Parathyroid adenoma (tissue), 2 donors: Measurements from ENCODE around the gene ZMYM2.

ENCODE experiments used
- H2AFZ ChIP-seq: fragments of 300-600 bp; sonication (generic); one replicate; pipeline ENCODE4 v1.7.0; 2017; ENCODE audit warnings: antibody characterized with exemption, mild to moderate bottlenecking
- H3K27ac ChIP-seq: fragments of 300-600 bp; sonication (generic); one replicate; pipeline ENCODE4 v1.7.0; 2017
- H3K27me3 ChIP-seq: fragments of 300-600 bp; sonication (generic); one replicate; pipeline ENCODE4 v1.7.0; 2017; ENCODE audit warnings: low read length; ENCODE audit not compliant: control insufficient read depth, insufficient read depth
- H3K36me3 ChIP-seq: fragments of 300-600 bp; sonication (generic); one replicate; pipeline ENCODE4 v1.7.0; 2017; ENCODE audit warnings: low read length; ENCODE audit not compliant: control insufficient read depth, insufficient read depth
- H3K4me1 ChIP-seq: fragments of 300-600 bp; sonication (generic); one replicate; pipeline ENCODE4 v1.7.0; 2017; ENCODE audit warnings: control low read depth
- H3K4me2 ChIP-seq: fragments of 300-600 bp; sonication (generic); one replicate; pipeline ENCODE4 v1.7.0; 2017; ENCODE audit warnings: low read length
- H3K4me3 ChIP-seq: fragments of 300-600 bp; sonication (generic); one replicate; pipeline ENCODE4 v1.7.0; 2017; ENCODE audit warnings: low read depth, low read length
- H3K79me2 ChIP-seq: fragments of 300-600 bp; sonication (generic); one replicate; pipeline ENCODE4 v1.7.0; 2017; ENCODE audit warnings: control low read depth
- H3K9ac ChIP-seq: fragments of 300-600 bp; sonication (generic); one replicate; pipeline ENCODE4 v1.7.0; 2017; ENCODE audit warnings: mild to moderate bottlenecking
- H3K9me3 ChIP-seq: fragments of 300-600 bp; sonication (generic); one replicate; pipeline ENCODE4 v1.7.0; 2017; ENCODE audit warnings: low read length; ENCODE audit not compliant: control insufficient read depth
- CTCF ChIP-seq: fragments of 300-600 bp; sonication (generic); IDR thresholded peaks from one replicate; pipeline ENCODE4 v1.7.0; 2017; ENCODE audit warnings: antibody characterized with exemption, mild to moderate bottlenecking
- donor health status: primary hyperparathyroidism.

ZMYM2 gene

GRCh38 chr13:19991531-19991930 lies 33.0 kb downstream of the ZMYM2 start:
- Histone ChIP-seq H3K4me2 (no peak overlapping the region), H3K79me2 (peaks cover 23% of the 10 kb centered on the region), H3K9me3 (no peaks in the 10 kb centered on the region), H3K27ac (no peak overlapping the region), H3K4me3 (no peak overlapping the region), H3K4me1 (peaks cover 3% of the 10 kb centered on the region), H2AFZ (no peak overlapping the region), H3K27me3 (no peaks in the 10 kb centered on the region), H3K36me3 (no peaks in the 10 kb centered on the region), H3K9ac (no peak overlapping the region)
- no peak for TF ChIP-seq CTCF

GRCh38 chr13:19993024-19993423 lies 34.5 kb downstream of the ZMYM2 start:
- Histone ChIP-seq H3K27me3 (no peaks in the 10 kb centered on the region), H3K27ac (no peak overlapping the region), H3K9me3 (no peaks in the 10 kb centered on the region), H3K4me1 (peaks cover 3% of the 10 kb centered on the region), H3K9ac (no peak overlapping the region), H2AFZ (no peak overlapping the region), H3K4me3 (no peak overlapping the region), H3K36me3 (no peaks in the 10 kb centered on the region), H3K4me2 (no peak overlapping the region), H3K79me2 (peaks cover 19% of the 10 kb centered on the region)
- TF ChIP-seq CTCF: no peak

DNA sequence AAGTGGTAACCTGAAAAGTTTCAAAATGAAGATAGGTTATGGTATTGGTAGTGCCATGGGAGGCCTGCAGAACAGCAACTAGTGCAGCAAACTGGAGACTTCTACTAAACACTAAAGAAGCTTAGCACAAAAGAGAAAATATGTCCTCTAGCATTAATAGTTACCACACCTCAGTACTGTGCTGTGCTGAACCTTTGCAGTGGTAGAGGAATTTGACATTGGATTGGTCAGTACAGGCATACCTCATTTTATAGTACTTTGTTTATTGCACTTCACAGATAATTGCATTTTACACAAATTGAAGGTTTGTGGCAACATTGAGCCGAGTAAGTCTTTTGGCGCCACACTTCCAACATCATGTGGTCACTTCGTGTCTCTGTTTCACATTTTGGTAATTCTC lies 40.4 kb downstream of the ZMYM2 start:
- Histone ChIP-seq H3K79me2 (peaks cover 12% of the 10 kb centered on the region), H3K27ac (no peak overlapping the region), H3K4me1 (no peaks in the 10 kb centered on the region), H3K9ac (no peak overlapping the region), H3K4me2 (no peak overlapping the region), H2AFZ (no peak overlapping the region), H3K4me3 (no peak overlapping the region), H3K27me3 (no peaks in the 10 kb centered on the region), H3K9me3 (no peaks in the 10 kb centered on the region), H3K36me3 (no peaks in the 10 kb centered on the region)
- TF ChIP-seq CTCF: no peak

GRCh38 chr13:20000062-20000552 lies 41.6 kb downstream of the ZMYM2 start:
- Histone ChIP-seq H3K9me3 (no peaks in the 10 kb centered on the region), H3K9ac (no peak overlapping the region), H3K4me2 (no peak overlapping the region), H3K27me3 (no peaks in the 10 kb centered on the region), H2AFZ (no peak overlapping the region), H3K4me1 (no peaks in the 10 kb centered on the region), H3K79me2 (peaks cover 12% of the 10 kb centered on the region), H3K4me3 (no peak overlapping the region), H3K36me3 (no peaks in the 10 kb centered on the region), H3K27ac (no peak overlapping the region)
- no peak for TF ChIP-seq CTCF

DNA sequence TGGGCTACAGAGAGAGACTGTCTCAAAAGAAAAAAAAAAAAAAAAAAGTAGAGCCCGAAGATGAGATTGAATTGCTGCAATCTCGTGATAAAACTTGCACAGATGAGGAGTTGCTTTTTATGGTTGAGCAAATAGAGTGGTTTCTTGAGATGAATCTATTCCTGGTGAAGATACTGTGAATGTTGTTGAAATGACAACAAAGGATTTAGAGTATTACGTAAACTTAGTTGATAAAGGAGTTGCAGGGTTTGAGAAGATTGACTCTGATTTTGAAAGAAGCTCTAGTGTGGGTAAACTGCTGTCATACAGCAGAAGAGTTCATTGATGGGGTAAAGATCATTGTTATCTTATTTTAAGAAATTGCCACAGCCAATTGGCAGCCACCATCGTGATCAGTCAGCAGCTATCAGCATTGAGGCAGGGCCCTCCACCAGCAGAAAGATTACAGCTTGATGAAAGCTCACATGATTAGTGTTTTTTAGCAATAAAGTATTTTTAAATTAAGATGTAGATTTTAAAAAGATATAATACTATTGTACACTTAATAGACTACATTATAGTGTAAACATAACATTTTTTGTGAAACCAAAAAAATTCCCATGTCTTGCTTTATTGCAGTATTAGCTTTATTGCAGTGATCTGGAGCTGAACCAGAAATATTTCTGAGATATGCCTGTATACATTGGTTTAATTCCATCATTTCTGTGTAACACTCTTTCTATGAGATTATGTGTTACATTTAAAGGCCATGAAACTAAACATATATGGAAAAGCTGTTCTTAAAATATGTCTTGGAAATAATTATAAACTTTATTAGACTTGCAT lies 43.1 kb downstream of the ZMYM2 start:
- Histone ChIP-seq H3K79me2 (peaks cover 5% of the 10 kb centered on the region), H3K9ac (no peak overlapping the region), H3K27me3 (no peaks in the 10 kb centered on the region), H3K9me3 (no peaks in the 10 kb centered on the region), H3K27ac (no peak overlapping the region), H3K4me3 (no peak overlapping the region), H2AFZ (no peak overlapping the region), H3K4me1 (no peaks in the 10 kb centered on the region), H3K4me2 (no peak overlapping the region), H3K36me3 (no peaks in the 10 kb centered on the region)
- TF ChIP-seq CTCF: no peak
